Uterus (tissue), 2 donors: ENCODE measurements around the gene ACVR1B.

Source experiments
- POLR2A ChIP-seq, 2 donors: fragments of 450-650 bp; IDR thresholded peaks; one replicate each; pipeline ENCODE4 v1.6.1; 2016; ENCODE audit warnings: antibody characterized with exemption in 2 of 2, mild to moderate bottlenecking in 1 of 2, moderate library complexity in 1 of 2
- TF ChIP-seq, protein P1 (sequence below), 4 experiments: fragments of 200-600 bp in 2 of 4; fragments of 450-650 bp in 2 of 4; sonication (generic) in 2 of 4; IDR thresholded peaks; one replicate each; pipeline ENCODE4 v1.5.1; 2016 to 2019; ENCODE audit warnings: antibody characterized with exemption in 4 of 4, mild to moderate bottlenecking in 2 of 4, moderate library complexity in 1 of 4

DNA sequence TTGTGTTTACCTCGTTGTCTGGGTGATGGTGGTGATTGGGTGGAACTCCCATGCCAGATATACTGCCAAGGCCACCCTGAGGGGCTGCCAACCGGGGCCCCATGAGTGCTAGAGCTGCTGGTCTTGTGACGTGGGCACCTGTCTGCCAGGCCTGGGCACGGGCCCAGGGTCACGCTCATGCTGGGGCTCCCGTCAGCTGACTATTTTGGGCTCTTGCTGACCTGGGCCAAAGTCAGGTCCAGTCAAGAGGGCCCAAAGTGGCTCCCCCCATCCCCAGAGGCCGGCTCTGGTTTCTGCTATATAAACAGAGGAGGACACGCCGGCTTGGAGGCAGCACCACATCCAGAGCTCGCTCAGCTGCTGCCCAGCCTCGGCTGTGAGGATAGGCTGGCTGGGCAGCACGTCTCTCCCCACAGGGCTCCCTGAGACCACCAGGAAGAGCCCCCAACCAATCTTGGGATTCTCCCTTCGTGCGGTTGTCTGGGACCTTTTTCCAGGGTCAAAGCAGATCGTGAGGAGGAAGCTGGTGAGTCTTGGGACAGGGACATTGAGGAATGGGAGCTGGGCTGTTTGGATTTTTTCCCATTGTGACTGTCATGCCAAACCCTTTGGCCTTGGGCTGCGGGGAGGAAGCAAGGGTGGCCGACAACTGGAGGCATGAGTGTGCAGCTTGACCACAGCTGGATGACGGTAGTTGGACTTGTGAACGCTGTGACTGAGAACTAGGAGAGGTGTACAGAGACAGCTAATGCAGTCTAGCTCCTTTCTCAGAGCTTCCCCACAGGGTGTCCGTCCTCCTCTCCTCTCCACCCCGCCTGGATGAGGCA, 92.1 kb downstream of the ACVR1B start:
- TF ChIP-seq, protein P1, sequence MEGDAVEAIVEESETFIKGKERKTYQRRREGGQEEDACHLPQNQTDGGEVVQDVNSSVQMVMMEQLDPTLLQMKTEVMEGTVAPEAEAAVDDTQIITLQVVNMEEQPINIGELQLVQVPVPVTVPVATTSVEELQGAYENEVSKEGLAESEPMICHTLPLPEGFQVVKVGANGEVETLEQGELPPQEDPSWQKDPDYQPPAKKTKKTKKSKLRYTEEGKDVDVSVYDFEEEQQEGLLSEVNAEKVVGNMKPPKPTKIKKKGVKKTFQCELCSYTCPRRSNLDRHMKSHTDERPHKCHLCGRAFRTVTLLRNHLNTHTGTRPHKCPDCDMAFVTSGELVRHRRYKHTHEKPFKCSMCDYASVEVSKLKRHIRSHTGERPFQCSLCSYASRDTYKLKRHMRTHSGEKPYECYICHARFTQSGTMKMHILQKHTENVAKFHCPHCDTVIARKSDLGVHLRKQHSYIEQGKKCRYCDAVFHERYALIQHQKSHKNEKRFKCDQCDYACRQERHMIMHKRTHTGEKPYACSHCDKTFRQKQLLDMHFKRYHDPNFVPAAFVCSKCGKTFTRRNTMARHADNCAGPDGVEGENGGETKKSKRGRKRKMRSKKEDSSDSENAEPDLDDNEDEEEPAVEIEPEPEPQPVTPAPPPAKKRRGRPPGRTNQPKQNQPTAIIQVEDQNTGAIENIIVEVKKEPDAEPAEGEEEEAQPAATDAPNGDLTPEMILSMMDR (IDR thresholded peaks at IDR 0.05) = no peak
- TF ChIP-seq POLR2A (IDR thresholded peaks at IDR 0.05) = no peak
